GM19455 (cell line): ENCODE data around the gene RBFOX2.

Experiments used
- ATAC-seq: cut with Tn5 transposase; IDR thresholded peaks from one replicate; pipeline ENCODE4 v1.9.1; 2021; ENCODE audit not compliant: unreplicated experiment

Gene RBFOX2

GRCh38 chr22:35944458-35944857 is 84.2 kb downstream of the RBFOX2 start:
- ATAC-seq = no peak

GRCh38 chr22:35940166-35940565 is 88.5 kb downstream of the RBFOX2 start:
- ATAC-seq = no peak

- ATAC-seq = no peak
Measured at GRCh38 chr22:35938226-35938625, 90.4 kb downstream of the RBFOX2 start.

- ATAC-seq = no peak
Measured at GRCh38 chr22:35930933-35931332, 97.7 kb downstream of the RBFOX2 start.

GRCh38 chr22:35928285-35928798 is 100.3 kb downstream of the RBFOX2 start:
- ATAC-seq = no peak

- ATAC-seq = no peak
Measured at GRCh38 chr22:35923026-35923425, 105.6 kb downstream of the RBFOX2 start.

- ATAC-seq = no peak
Measured at GRCh38 chr22:35921777-35922176, 106.8 kb downstream of the RBFOX2 start.

- no peak for ATAC-seq
Measured at GRCh38 chr22:35921044-35921443, 107.6 kb downstream of the RBFOX2 start.

- no peak for ATAC-seq
Measured at GRCh38 chr22:35919002-35919542, 109.6 kb downstream of the RBFOX2 start.

- no peak for ATAC-seq
Measured at GRCh38 chr22:35918456-35918855, 110.2 kb downstream of the RBFOX2 start.

- ATAC-seq = no peak
Measured at GRCh38 chr22:35917651-35918050, 111.0 kb downstream of the RBFOX2 start.

GRCh38 chr22:35915477-35916013 is 113.1 kb downstream of the RBFOX2 start:
- ATAC-seq = no peak

- ATAC-seq = no peak
Measured at GRCh38 chr22:35914665-35915476, 113.8 kb downstream of the RBFOX2 start.

- no peak for ATAC-seq
Measured at GRCh38 chr22:35914357-35914664, 114.3 kb downstream of the RBFOX2 start.

- no peak for ATAC-seq
Measured at GRCh38 chr22:35913925-35914324, 114.7 kb downstream of the RBFOX2 start.

GRCh38 chr22:35912658-35913057 is 116.0 kb downstream of the RBFOX2 start:
- no peak for ATAC-seq

- no peak for ATAC-seq
Measured at GRCh38 chr22:35911877-35912276, 116.7 kb downstream of the RBFOX2 start.

GRCh38 chr22:35910926-35911325 is 117.7 kb downstream of the RBFOX2 start:
- no peak for ATAC-seq

- ATAC-seq = no peak
Measured at GRCh38 chr22:35910003-35910769, 118.4 kb downstream of the RBFOX2 start.

- ATAC-seq = no peak
Measured at GRCh38 chr22:35905894-35906293, 122.7 kb downstream of the RBFOX2 start.

- ATAC-seq = no peak
Measured at GRCh38 chr22:35904752-35905151, 123.9 kb downstream of the RBFOX2 start.

GRCh38 chr22:35904336-35904692 is 124.3 kb downstream of the RBFOX2 start:
- no peak for ATAC-seq
